Dermis microvascular lymphatic vessel endothelial cell (primary cell): ENCODE results near the gene CFAP70. TPM values are rescaled to one million over a fixed set of nuclear protein-coding genes. Genes with fewer than 3 reads are reported as not detected.
"Not testable (repeated sequence)": the region's sequence is repeated elsewhere in the genome, so short reads cannot be mapped to it uniquely, and the experiment has no call there.

ENCODE experiments used
- DNase-seq, 2 donors: peaks; one replicate each; pipeline versions ENCODE4 v3.0.0 to v3.0.0-alpha.2; 2010; ENCODE audit warnings: low read depth in 2 of 2
- total RNA-seq: library from RNA; depleted of rRNA; stranded (reverse); fragments of >200 nt; gene quantifications from 2 replicates; pipeline ENCODE4 v1.2.1, GENCODE V29; 2014

CFAP70 gene
- 0.13 and 0.26 TPM in 2 replicates for total RNA-seq

GRCh38 chr10:73358331-73359279 is at the start of gene CFAP70:
TSS of gene CFAP70 (minus strand) at chr10:73358864. CDS start at chr10:73354796, 4,068 bp downstream.
- peak; percentile 93 for DNase-seq

- no peak for DNase-seq
These were observed 49.4 kb upstream of the CFAP70 start for GRCh38 chr10:73408061-73408460.

GRCh38 chr10:73407495-73407894 is 48.8 kb upstream of the CFAP70 start:
- no peak for DNase-seq

GRCh38 chr10:73406846-73407245 is 48.2 kb upstream of the CFAP70 start:
- no peak for DNase-seq

GRCh38 chr10:73405556-73405955 is 46.9 kb upstream of the CFAP70 start:
- DNase-seq: no peak

- DNase-seq: no peak
These were observed 46.0 kb upstream of the CFAP70 start for GRCh38 chr10:73404690-73405089.

GRCh38 chr10:73401636-73402035 is 43.0 kb upstream of the CFAP70 start:
- no peak for DNase-seq

GRCh38 chr10:73399063-73399462 is 40.4 kb upstream of the CFAP70 start:
- DNase-seq: no peak

GRCh38 chr10:73398024-73398423 is 39.4 kb upstream of the CFAP70 start:
- no peak for DNase-seq

GRCh38 chr10:73394325-73394724 is 35.7 kb upstream of the CFAP70 start:
- DNase-seq: not testable (repeated sequence)

- DNase-seq: no peak
These were observed 29.6 kb upstream of the CFAP70 start for GRCh38 chr10:73388228-73388627.

GRCh38 chr10:73386583-73386982 is 27.9 kb upstream of the CFAP70 start:
- no peak for DNase-seq

- no peak for DNase-seq
These were observed 20.5 kb upstream of the CFAP70 start for GRCh38 chr10:73379064-73379748.

GRCh38 chr10:73376679-73377078 is 18.0 kb upstream of the CFAP70 start:
- no peak for DNase-seq

- DNase-seq: no peak
These were observed 9.6 kb upstream of the CFAP70 start for GRCh38 chr10:73368238-73368637.

GRCh38 chr10:73366381-73367298 is 8.0 kb upstream of the CFAP70 start:
- no peak for DNase-seq

- DNase-seq: no peak
These were observed 6.3 kb upstream of the CFAP70 start for GRCh38 chr10:73364964-73365363.

GRCh38 chr10:73359492-73359891 is 828 bp upstream of the CFAP70 start:
- DNase-seq: no peak

GRCh38 chr10:73357821-73358220 is 843 bp downstream of the CFAP70 start:
- no peak for DNase-seq

GRCh38 chr10:73357166-73357565 is 1.5 kb downstream of the CFAP70 start:
- no peak for DNase-seq

GRCh38 chr10:73344269-73344668 is 14.4 kb downstream of the CFAP70 start:
- no peak for DNase-seq

GRCh38 chr10:73340121-73340520 is 18.5 kb downstream of the CFAP70 start:
- no peak for DNase-seq
